CMK (cell line): ENCODE measurements around the gene MYBPHL.

Experiments used
- DNase-seq: peaks from one replicate; pipeline ENCODE4 v3.0.0-alpha.2; 2010; ENCODE audit warnings: low read depth

MYBPHL gene

GRCh38 chr1:109281680-109282496 is 24.9 kb downstream of the MYBPHL start:
- DNase-seq = no peak

- no peak for DNase-seq
Observed at GRCh38 chr1:109280862-109281261, 25.9 kb downstream of the MYBPHL start.

- no peak for DNase-seq
Observed at GRCh38 chr1:109279615-109280278, 27.1 kb downstream of the MYBPHL start.

- peak; percentile 58 for DNase-seq
Observed at GRCh38 chr1:109277434-109278204, 29.2 kb downstream of the MYBPHL start.

- DNase-seq = no peak
Observed at GRCh38 chr1:109275706-109276345, 31.0 kb downstream of the MYBPHL start.

GRCh38 chr1:109274533-109275476 is 32.0 kb downstream of the MYBPHL start:
- DNase-seq = no peak

- DNase-seq = no peak
Observed at GRCh38 chr1:109273570-109274288, 33.1 kb downstream of the MYBPHL start.

GRCh38 chr1:109272831-109273547 is 33.8 kb downstream of the MYBPHL start:
- DNase-seq = no peak

- DNase-seq = no peak
Observed at GRCh38 chr1:109272021-109272799, 34.6 kb downstream of the MYBPHL start.

- DNase-seq = no peak
Observed at GRCh38 chr1:109271458-109271857, 35.4 kb downstream of the MYBPHL start.

GRCh38 chr1:109270623-109271317 is 36.0 kb downstream of the MYBPHL start:
- no peak for DNase-seq

GRCh38 chr1:109269981-109270622 is 36.7 kb downstream of the MYBPHL start:
- DNase-seq = no peak

- DNase-seq = no peak
Observed at GRCh38 chr1:109269212-109269980, 37.4 kb downstream of the MYBPHL start.

- DNase-seq = no peak
Observed at GRCh38 chr1:109268431-109269211, 38.2 kb downstream of the MYBPHL start.

- DNase-seq = no peak
Observed at GRCh38 chr1:109267743-109268300, 39.0 kb downstream of the MYBPHL start.

- no peak for DNase-seq
Observed at GRCh38 chr1:109266965-109267364, 39.8 kb downstream of the MYBPHL start.
